ENCODE data around the gene SCARB1. TPM values are rescaled to one million over a fixed set of nuclear protein-coding genes. Genes with fewer than 3 reads are reported as not detected.

Gene SCARB1
- total and polyA plus RNA-seq, 2 donors = 7.8 to 39.6 TPM

DNA sequence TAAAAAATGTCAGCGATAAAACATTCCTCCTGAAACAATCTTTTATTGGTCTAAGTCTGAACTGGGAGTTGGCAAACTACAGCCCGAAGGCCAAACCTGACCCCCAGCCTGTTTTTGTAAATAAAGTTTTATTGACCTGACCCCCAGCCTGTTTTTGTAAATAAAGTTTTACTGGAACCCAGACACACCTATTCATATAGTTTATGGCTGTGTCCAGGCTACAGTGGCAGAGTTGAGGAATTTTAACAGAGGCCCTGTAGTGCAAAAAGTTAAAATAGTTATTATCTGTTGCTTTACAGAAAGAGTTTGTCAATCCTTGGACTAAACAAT, 12.1 kb upstream of the SCARB1 start:
- Histone ChIP-seq H3K36me3 (ENCODE audit: insufficient read depth) (no peaks in the 10 kb centered on the region), H3K4me1 (ENCODE audit: insufficient read depth) (no peaks in the 10 kb centered on the region), H3K27ac (ENCODE audit: low read depth) (no peak overlapping the region), H3K4me3 (ENCODE audit: low read depth, low read length) (no peak overlapping the region)
- no peak for DNase-seq (ENCODE audit: extremely low spot score)
- WGBS = 59% methylated on average over 2 of the region's 2 CpGs

DNA sequence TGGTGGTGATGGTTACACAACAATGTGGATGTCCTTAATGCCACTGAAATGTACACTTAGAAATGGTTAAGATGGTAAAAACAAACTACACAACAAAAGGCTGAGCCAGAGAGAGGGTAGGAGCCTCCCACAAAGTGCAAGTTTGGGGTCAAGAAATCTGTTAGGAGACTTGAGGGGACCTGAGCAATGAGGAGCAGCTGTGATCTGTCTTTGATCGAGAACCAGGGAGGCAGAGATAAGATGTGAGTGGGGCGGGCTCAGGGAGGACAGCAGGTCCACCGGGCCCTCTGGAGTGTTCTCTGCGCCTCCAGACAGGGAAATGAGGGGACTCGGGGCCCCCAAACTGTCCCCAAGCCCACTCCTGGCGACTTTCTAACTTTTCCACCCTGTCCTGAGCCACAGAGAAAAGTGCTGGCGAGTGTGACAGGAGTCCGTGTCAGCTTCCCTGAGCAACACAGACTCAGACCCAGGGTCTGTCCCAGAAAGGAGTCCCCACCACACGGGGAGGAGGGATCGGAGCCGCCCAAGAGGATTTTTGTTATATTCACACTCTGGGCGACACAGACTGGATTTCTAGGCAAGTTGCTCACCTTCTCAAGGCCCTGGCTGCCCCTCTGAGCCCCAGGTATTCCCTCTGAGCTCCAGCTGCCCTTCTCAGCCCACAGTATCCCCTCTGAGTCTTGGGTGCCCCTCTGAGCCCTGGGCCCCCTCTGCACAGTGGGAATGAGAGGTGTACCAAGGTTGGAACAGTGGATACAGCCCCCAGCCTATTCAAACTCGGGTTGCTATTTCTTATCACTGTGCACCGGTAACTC, 11.5 kb upstream of the SCARB1 start:
- WGBS = 64% methylated on average over 14 of the region's 14 CpGs
- no peak for DNase-seq (ENCODE audit: extremely low spot score)
- no peak overlapping the region for H3K4me3 ChIP-seq (ENCODE audit: low read depth, low read length)
- H3K4me1 ChIP-seq (ENCODE audit: insufficient read depth) = no peaks in the 10 kb centered on the region
- no peak overlapping the region for H3K27ac ChIP-seq (ENCODE audit: low read depth)
- H3K36me3 ChIP-seq (ENCODE audit: insufficient read depth) = no peaks in the 10 kb centered on the region

DNA sequence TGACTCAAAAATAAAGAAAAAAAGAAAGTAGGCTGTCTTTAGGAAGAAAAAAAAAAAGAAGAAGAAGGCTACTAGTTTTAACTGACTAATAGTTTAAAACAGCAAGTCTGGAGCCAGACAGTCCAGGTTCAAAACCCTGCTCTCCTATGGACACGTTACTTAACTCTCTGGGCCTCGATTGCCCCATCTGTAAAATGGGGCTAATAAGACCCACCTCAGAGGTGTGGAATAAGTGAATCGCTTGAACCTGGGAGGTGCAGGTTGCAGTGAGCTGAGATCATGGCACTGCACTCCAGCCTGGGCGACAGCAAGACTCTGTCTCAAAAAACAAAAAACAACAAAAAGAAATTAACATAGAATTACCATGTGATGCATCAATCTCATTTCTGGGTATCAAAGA, 10.5 kb upstream of the SCARB1 start:
- 96% methylated on average over 4 of the region's 4 CpGs for WGBS
- Histone ChIP-seq H3K4me1 (ENCODE audit: insufficient read depth) (no peaks in the 10 kb centered on the region), H3K36me3 (ENCODE audit: insufficient read depth) (no peaks in the 10 kb centered on the region), H3K27ac (ENCODE audit: low read depth) (no peak overlapping the region), H3K4me3 (ENCODE audit: low read depth, low read length) (no peak overlapping the region)
- DNase-seq (ENCODE audit: extremely low spot score) = no peak

DNA sequence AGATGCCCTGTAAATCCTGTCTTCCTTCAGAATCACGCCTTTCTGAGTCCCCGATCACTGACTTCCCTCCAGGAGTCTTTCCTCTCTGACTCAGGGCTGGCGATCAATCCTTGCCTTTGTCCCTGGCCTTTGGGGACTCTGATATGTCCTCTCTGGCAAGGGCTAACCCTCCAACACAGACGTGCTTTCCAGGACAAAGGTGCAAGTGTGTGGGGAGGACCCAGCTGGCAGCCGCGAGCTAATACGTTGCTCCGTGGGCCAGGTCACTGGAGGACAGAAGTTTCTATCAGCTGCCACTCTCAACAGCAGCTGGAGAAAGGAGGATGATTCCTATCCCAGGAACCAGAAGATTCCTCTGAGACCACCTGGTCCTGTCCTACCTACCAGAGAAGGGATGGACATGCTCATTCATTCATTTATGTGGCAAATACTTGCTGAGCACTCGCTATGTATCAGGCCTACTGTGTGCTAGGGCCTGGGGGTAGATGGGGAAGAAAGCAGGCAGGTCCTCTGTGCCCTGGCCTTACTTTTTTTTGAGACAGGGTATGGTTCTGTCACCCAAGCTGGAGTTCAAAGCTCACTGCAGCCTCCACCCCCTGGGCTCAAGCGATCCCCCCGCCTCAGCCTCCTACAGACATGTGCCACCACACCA, 8.5 kb upstream of the SCARB1 start:
- no peak for DNase-seq (ENCODE audit: extremely low spot score)
- WGBS = 80% methylated on average over 11 of the region's 11 CpGs
- H3K36me3 ChIP-seq (ENCODE audit: insufficient read depth) = no peaks in the 10 kb centered on the region
- H3K4me3 ChIP-seq (ENCODE audit: low read depth, low read length) = no peak overlapping the region
- no peak overlapping the region for H3K27ac ChIP-seq (ENCODE audit: low read depth)
- no peaks in the 10 kb centered on the region for H3K4me1 ChIP-seq (ENCODE audit: insufficient read depth)

DNA sequence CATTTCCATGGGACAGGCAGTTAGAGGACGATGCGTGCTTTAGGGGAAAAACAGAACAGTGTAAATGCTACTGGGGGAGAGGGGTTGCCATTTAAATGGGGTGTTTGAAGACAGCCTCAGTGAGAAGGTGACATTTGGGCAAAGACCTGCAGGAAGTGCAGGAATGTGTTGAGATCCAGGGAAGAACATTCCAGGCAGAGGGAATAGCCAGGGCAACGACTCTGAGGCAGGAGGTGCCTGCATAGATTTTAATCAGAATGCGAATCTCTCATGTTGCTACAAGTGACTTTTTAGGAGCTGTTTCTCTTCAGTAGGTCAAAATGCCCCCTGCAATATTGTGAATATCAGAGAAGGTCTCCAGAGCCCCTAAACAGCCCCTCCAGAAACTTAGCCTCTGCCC, 7.6 kb upstream of the SCARB1 start:
- no peak overlapping the region for H3K4me3 ChIP-seq (ENCODE audit: low read depth, low read length)
- no peak overlapping the region for H3K27ac ChIP-seq (ENCODE audit: low read depth)
- no peak for DNase-seq (ENCODE audit: extremely low spot score)
- 83% methylated on average over 4 of the region's 4 CpGs for WGBS
- no peaks in the 10 kb centered on the region for H3K4me1 ChIP-seq (ENCODE audit: insufficient read depth)
- H3K36me3 ChIP-seq (ENCODE audit: insufficient read depth) = no peaks in the 10 kb centered on the region

DNA sequence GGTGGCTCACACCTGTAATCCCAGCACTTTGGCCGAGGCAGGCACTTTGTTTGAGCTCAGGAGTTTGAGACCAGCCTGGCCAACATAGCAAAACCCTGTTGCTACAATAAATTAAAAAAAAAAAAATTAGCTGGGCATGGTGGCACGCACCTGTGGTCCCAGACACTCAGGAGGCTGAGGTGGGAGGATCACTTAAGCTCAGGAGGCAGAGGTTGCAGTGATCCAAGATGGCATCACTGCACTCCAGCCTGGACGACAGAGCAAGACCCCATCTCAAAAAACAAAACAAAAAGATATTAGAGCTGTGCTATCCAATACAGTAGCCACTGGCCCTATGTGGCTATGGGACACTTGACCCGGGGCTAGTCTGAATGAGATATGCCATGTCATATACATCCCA, 6.9 kb upstream of the SCARB1 start:
- Histone ChIP-seq H3K36me3 (ENCODE audit: insufficient read depth) (no peaks in the 10 kb centered on the region), H3K27ac (ENCODE audit: low read depth) (no peak overlapping the region), H3K4me1 (ENCODE audit: insufficient read depth) (no peaks in the 10 kb centered on the region), H3K4me3 (ENCODE audit: low read depth, low read length) (no peak overlapping the region)
- DNase-seq (ENCODE audit: extremely low spot score) = no peak
- 95% methylated on average over 4 of the region's 4 CpGs for WGBS

DNA sequence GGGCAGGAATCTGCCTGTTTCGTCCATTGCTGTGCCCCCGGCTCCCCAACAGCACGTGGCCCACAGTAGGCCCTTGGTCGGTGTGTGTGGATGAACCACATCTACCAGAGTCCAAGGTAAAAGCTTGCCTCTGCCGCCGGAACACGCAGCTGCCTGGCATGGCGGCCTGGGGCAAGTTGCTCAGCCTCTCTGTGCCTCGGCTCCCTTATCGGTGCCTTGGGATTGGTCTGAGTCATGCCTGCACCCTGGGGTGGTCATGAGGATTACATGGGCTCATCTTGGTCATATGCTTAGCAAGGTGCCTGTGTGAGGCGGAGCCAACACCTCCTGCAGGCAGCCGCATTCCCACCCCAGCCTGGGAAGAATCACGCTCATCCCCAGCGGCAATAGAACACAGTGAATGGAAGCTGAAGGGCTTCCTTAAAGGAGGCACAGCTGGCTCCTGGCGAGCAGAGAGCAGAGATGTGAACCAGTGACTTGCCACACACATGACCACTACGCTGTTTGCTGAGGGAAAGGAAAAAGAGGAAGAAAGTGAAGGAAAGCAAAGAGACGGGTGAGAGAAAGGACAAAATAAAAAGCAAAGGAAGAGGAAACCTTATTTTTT, 5.5 kb upstream of the SCARB1 start:
- no peak overlapping the region for H3K4me3 ChIP-seq (ENCODE audit: low read depth, low read length)
- no peaks in the 10 kb centered on the region for H3K36me3 ChIP-seq (ENCODE audit: insufficient read depth)
- H3K4me1 ChIP-seq (ENCODE audit: insufficient read depth) = no peaks in the 10 kb centered on the region
- no peak for DNase-seq (ENCODE audit: extremely low spot score)
- H3K27ac ChIP-seq (ENCODE audit: low read depth) = no peak overlapping the region
- WGBS = 76% methylated on average over 17 of the region's 17 CpGs

DNA sequence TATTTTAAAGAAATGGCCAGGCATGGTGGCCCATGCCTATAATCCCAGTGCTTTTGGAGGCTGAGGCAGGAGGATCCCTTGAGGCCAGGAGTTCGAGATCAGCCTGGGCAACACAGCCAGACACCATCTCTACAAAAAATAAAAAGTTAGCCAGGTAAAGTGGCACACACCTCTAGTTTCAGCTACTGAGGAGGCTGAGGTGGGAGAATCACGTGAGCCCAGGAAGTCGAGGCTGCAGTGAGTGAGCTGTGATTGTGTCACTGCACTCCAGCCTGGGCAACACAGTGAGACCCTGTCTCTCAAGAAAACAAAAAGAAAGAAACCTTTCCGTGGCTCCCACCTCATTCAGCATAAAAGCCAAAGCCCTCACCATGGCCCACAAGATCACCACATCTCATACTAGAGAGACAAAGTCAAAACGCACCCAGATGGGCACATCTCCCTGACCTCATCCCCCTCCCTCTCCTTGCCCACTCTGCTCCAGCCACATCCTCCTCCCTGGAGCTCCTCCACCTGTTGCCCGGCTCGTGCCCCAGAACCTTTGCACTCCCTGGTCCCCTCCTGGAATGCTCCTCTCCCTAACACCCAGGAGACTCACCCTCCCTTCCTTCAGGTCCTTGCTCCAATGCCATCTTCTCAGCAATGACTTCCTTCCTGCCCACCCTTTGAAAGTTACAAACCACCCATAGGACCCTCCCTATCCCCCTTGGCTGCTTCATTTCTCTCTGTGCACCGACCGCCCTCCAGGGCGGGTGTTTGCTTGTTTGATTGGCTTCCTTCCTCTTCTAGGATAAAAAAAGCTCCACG, 4.8 kb upstream of the SCARB1 start:
- H3K4me3 ChIP-seq (ENCODE audit: low read depth, low read length) = no peak overlapping the region
- no peaks in the 10 kb centered on the region for H3K36me3 ChIP-seq (ENCODE audit: insufficient read depth)
- no peak for DNase-seq (ENCODE audit: extremely low spot score)
- 71% methylated on average over 11 of the region's 11 CpGs for WGBS
- no peak overlapping the region for H3K27ac ChIP-seq (ENCODE audit: low read depth)
- H3K4me1 ChIP-seq (ENCODE audit: insufficient read depth) = no peaks in the 10 kb centered on the region

DNA sequence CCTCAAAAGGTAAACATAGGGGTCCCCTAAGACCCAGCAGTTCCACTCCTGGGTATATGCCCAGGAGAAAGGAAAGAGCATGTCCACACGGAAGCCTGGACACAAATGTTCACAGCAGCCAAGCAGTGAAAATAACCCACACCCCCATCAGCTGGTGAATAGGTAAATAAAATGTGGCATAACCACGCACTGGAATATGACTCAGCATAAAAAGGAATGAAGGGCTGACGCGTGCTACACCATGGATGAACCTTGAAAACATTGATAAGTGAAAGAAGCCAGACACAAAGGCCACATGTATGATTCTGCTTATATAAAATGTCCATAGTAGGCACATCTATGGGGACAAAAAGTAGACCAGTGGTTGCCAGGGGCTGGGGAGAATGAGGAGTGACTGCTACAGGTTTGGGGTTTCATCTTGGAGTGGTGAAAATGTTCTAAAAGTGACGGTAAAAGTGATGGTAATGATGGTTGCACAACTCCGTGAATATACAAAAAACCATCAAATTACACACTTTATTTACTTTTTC, 3.8 kb upstream of the SCARB1 start:
- WGBS = 59% methylated on average over 6 of the region's 6 CpGs
- Histone ChIP-seq H3K27ac (ENCODE audit: low read depth) (no peak overlapping the region), H3K36me3 (ENCODE audit: insufficient read depth) (no peaks in the 10 kb centered on the region), H3K4me1 (ENCODE audit: insufficient read depth) (peaks cover 2% of the 10 kb centered on the region), H3K4me3 (ENCODE audit: low read depth, low read length) (no peak overlapping the region)
- no peak for DNase-seq (ENCODE audit: extremely low spot score)

DNA sequence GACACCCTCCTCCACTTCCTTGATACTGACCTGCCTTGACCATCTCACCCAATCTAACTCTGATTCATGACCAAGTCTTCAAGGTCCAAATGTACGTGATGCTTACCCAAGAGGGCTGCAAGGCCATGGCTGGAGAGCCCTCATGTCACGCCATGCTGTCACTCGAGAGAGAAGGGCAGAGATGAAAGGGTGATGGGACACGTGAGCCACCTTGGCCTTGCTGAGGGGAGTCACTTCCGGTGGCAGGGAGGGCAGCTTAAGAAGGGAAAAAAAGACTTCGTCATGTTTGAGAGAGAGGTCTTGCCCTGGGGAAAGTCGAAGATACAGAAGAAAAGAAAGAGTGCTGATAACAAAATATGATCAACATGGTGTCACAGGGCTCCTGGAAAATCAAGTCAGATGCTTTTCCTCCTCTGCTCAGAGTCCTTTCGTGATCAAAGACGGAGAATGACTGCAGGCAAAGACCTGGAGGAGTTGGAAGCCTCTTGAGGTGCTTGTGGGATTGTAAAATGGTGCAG, 3.3 kb upstream of the SCARB1 start:
- DNase-seq (ENCODE audit: extremely low spot score) = no peak
- Histone ChIP-seq H3K27ac (ENCODE audit: low read depth) (no peak overlapping the region), H3K4me1 (ENCODE audit: insufficient read depth) (peaks cover 2% of the 10 kb centered on the region), H3K4me3 (ENCODE audit: low read depth, low read length) (no peak overlapping the region), H3K36me3 (ENCODE audit: insufficient read depth) (no peaks in the 10 kb centered on the region)
- 86% methylated on average over 9 of the region's 9 CpGs for WGBS

DNA sequence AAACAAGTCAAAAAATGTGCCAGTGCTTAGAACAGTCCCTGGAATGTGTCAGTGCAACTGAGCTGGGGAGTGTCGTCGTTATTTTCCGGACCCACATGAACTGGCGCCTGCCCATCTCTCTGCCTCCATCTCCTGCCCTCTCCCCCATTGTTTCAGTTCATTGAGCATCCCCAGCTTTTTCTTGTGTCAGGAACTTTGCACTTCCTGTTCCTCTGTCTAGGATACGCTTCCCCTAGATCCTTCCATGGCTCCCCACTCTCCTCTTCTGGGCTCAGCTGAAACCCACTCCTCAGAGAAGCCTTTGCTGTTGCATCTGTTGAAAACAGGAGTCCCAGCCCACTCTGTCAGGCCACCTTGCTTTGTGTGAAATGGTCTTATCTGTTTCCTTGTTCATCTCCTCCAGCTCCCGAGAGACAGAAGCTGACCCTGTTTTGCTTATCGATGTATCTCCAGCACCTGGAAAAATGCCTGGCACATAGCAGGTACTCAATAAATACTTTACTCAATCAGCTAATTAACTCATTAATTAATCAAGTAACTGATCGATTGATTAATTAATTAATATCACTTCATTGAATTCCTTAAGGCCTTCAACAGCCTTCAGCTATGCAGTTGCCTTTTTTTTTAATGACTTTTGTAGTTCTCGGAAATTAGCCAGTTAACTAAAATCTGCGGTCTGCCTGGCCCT, 2.7 kb upstream of the SCARB1 start:
- H3K4me3 ChIP-seq (ENCODE audit: low read depth, low read length) = no peak overlapping the region
- no peak for DNase-seq (ENCODE audit: extremely low spot score)
- 89% methylated on average over 10 of the region's 10 CpGs for WGBS

DNA sequence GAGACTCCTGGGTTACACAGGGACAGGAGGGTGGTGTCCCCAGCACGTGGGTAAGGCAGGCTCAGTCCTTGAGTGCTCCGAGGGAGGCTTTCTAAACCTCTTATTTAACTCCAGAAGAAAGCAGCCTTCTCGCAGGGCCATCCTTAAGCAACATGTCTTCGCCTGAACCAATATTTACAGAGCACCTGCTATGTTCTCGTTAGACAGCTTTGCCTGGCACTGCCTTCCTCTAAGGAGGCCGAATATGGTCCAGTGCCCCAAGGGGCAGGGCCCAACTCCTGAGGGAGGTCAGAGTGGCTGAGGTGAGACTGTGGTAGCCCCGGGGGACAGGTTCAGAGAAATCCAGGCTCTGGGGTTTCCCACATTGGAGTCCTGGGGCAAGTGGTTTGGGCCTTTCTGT, 2.1 kb upstream of the SCARB1 start:
- H3K36me3 ChIP-seq (ENCODE audit: insufficient read depth) = no peaks in the 10 kb centered on the region
- no peak for DNase-seq (ENCODE audit: extremely low spot score)
- 79% methylated on average over 7 of the region's 7 CpGs for WGBS
- H3K27ac ChIP-seq (ENCODE audit: low read depth) = no peak overlapping the region
- no peak overlapping the region for H3K4me3 ChIP-seq (ENCODE audit: low read depth, low read length)
- H3K4me1 ChIP-seq (ENCODE audit: insufficient read depth) = peaks cover 2% of the 10 kb centered on the region

More for the DNA sequence above, 2.7 kb upstream of the SCARB1 start:
- Histone ChIP-seq H3K36me3 (ENCODE audit: insufficient read depth) (no peaks in the 10 kb centered on the region), H3K4me1 (ENCODE audit: insufficient read depth) (peaks cover 2% of the 10 kb centered on the region), H3K27ac (ENCODE audit: low read depth) (no peak overlapping the region)

DNA sequence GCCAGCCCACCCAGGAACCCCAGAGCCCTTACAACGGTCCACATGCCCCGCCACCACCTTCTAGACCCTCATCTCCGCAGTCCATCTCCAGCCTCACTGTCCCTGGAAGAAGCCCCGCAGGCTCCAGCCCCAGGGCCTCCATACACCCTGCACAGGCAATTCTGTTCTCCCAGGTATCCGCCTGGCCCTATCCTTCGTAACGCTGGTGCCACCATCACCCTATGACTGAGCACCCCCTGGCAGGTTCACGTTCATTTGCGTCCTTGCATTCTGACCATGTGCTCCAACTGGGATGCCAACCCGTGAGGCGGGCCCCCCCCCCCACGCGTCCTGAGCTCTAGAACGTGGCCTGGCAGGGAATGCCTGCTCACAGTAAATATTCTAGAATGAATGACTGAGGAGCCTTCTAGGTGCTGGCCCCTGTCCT, 675 bp upstream of the SCARB1 start:
- Histone ChIP-seq H3K36me3 (ENCODE audit: insufficient read depth) (no peaks in the 10 kb centered on the region), H3K27ac (ENCODE audit: low read depth) (no peak overlapping the region), H3K4me3 (ENCODE audit: low read depth, low read length) (no peak overlapping the region), H3K4me1 (ENCODE audit: insufficient read depth) (peaks cover 2% of the 10 kb centered on the region)
- 92% methylated on average over 14 of the region's 14 CpGs for WGBS
- DNase-seq (ENCODE audit: extremely low spot score) = no peak
